DND-41 (cell line): Measurements from ENCODE around the gene RFFL.
"Not testable (repeated sequence)": the region's sequence is repeated elsewhere in the genome, so short reads cannot be mapped to it uniquely, and the experiment has no call there.

Experiments used
- ATAC-seq: fragments of 200-7000 bp; cut with Tn5 transposase; 3 replicates; pipeline ENCODE4 v1.9.1; 2021; ENCODE audit warnings: low read depth; ENCODE audit not compliant: insufficient read depth
- DNase-seq: peaks from one replicate; pipeline ENCODE4 v3.0.0-alpha.2; 2020
- H2AFZ ChIP-seq: 2 replicates; pipeline ENCODE4 v1.6.0; 2012; ENCODE audit warnings: low read depth, low read length
- H3K27ac ChIP-seq: 2 replicates; pipeline ENCODE4 v1.5.1; 2012; ENCODE audit warnings: low read length, inconsistent platforms
- H3K27me3 ChIP-seq: fragments of 200-600 bp; sonication (generic); 2 replicates; pipeline ENCODE4 v1.6.0; 2012; ENCODE audit warnings: low read length, mild to moderate bottlenecking, inconsistent platforms; ENCODE audit not compliant: insufficient read depth, poor library complexity
- H3K36me3 ChIP-seq: 2 replicates; pipeline ENCODE4 v1.5.1; 2012; ENCODE audit warnings: low read length, inconsistent platforms; ENCODE audit not compliant: insufficient read depth
- H3K4me1 ChIP-seq: 2 replicates; pipeline ENCODE4 v1.5.1; 2012; ENCODE audit warnings: mild to moderate bottlenecking, low read length; ENCODE audit not compliant: insufficient read depth
- H3K4me2 ChIP-seq: 2 replicates; pipeline ENCODE4 v1.6.0; 2012; ENCODE audit warnings: mild to moderate bottlenecking, moderate library complexity, low read length, inconsistent platforms; ENCODE audit not compliant: insufficient read depth
- H3K4me3 ChIP-seq, 2 experiments: fragments of 200-600 bp in 1 of 2; shearing (Covaris generic) in 1 of 2; 2 replicates each; pipeline ENCODE4 v1.5.1; 2012 to 2016; ENCODE audit warnings: inconsistent platforms in 2 of 2, low read length in 2 of 2, mild to moderate bottlenecking in 2 of 2, low read depth in 1 of 2, moderate library complexity in 1 of 2
- H3K79me2 ChIP-seq: 2 replicates; pipeline ENCODE4 v1.6.0; 2012; ENCODE audit warnings: low read length, inconsistent platforms; ENCODE audit not compliant: insufficient read depth
- H3K9ac ChIP-seq: 2 replicates; pipeline ENCODE4 v1.6.0; 2012; ENCODE audit warnings: low read depth, mild to moderate bottlenecking, inconsistent platforms, low read length, moderate library complexity
- H3K9me3 ChIP-seq: 2 replicates; pipeline ENCODE4 v1.5.1; 2012; ENCODE audit warnings: low read length, moderate library complexity, mild to moderate bottlenecking, inconsistent platforms; ENCODE audit not compliant: insufficient read depth, severe bottlenecking
- H4K20me1 ChIP-seq: 2 replicates; pipeline ENCODE4 v1.6.0; 2012; ENCODE audit warnings: low read length; ENCODE audit not compliant: insufficient read depth
- CTCF ChIP-seq: IDR thresholded peaks from 2 replicates; pipeline ENCODE4 v1.5.1; 2012; ENCODE audit warnings: borderline replicate concordance, low read length, moderate library complexity, mild to moderate bottlenecking; ENCODE audit not compliant: poor library complexity, severe bottlenecking; ENCODE audit errors: extremely low read depth
- EZH2 ChIP-seq: IDR thresholded peaks from 3 replicates; pipeline ENCODE4 v1.6.1; 2012; ENCODE audit warnings: borderline replicate concordance, low read depth, mild to moderate bottlenecking, moderate library complexity, low read length, inconsistent platforms; ENCODE audit not compliant: severe bottlenecking

RFFL gene

GRCh38 chr17:35038453-35038852 lies 25.1 kb downstream of the RFFL start:
- Histone ChIP-seq H4K20me1 (no peaks in the 10 kb centered on the region), H3K27ac (no peak overlapping the region), H3K4me1 (no peaks in the 10 kb centered on the region), H3K27me3 (no peaks in the 10 kb centered on the region), H3K9ac (no peak overlapping the region), H3K4me3 (no peak overlapping the region), H3K4me2 (no peak overlapping the region), H3K9me3 (no peaks in the 10 kb centered on the region), H2AFZ (no peak overlapping the region), H3K36me3 (no peaks in the 10 kb centered on the region), H3K79me2 (peaks cover 8% of the 10 kb centered on the region; the same call in 1 of the 2 replicates)
- TF ChIP-seq EZH2 (no peak), CTCF (no peak)
- ATAC-seq = no peak
- no peak for DNase-seq

- Histone ChIP-seq H3K9ac (no peak overlapping the region), H4K20me1 (no peaks in the 10 kb centered on the region), H3K79me2 (no peaks in the 10 kb centered on the region), H3K4me1 (no peaks in the 10 kb centered on the region), H3K4me2 (no peak overlapping the region), H3K27ac (no peak overlapping the region), H2AFZ (no peak overlapping the region), H3K9me3 (no peaks in the 10 kb centered on the region), H3K36me3 (peaks cover 6% of the 10 kb centered on the region; the same call in 1 of the 2 replicates), H3K27me3 (no peaks in the 10 kb centered on the region), H3K4me3 (no peak overlapping the region)
- ATAC-seq (no peak), DNase-seq (no peak)
- TF ChIP-seq EZH2 = no peak
- no peak for TF ChIP-seq CTCF
Measured at GRCh38 chr17:35030780-35031179, 32.7 kb downstream of the RFFL start.

GRCh38 chr17:35028531-35029262 lies 34.8 kb downstream of the RFFL start:
- Histone ChIP-seq H3K4me2 (no peak overlapping the region), H3K9ac (no peak overlapping the region), H3K9me3 (no peaks in the 10 kb centered on the region), H3K4me1 (no peaks in the 10 kb centered on the region), H3K4me3 (no peak overlapping the region), H3K27me3 (no peaks in the 10 kb centered on the region), H3K79me2 (no peaks in the 10 kb centered on the region), H2AFZ (no peak overlapping the region), H3K36me3 (peaks cover 10% of the 10 kb centered on the region; the same call in 1 of the 2 replicates), H4K20me1 (no peaks in the 10 kb centered on the region), H3K27ac (no peak overlapping the region)
- DNase-seq (no peak), ATAC-seq (no peak)
- TF ChIP-seq CTCF (no peak), EZH2 (no peak)

- H3K36me3 ChIP-seq, H3K27me3 ChIP-seq, H4K20me1 ChIP-seq, H3K9ac ChIP-seq, H3K4me2 ChIP-seq, H3K79me2 ChIP-seq, H3K27ac ChIP-seq, DNase-seq, ATAC-seq, H3K9me3 ChIP-seq, H3K4me1 ChIP-seq, H3K4me3 ChIP-seq, H2AFZ ChIP-seq: not testable (repeated sequence)
Measured at GRCh38 chr17:35028097-35028496, 35.4 kb downstream of the RFFL start.
